Sigmoid colon (tissue), 7 donors: ENCODE results near the gene MMP25. TPM values are rescaled to one million over a fixed set of nuclear protein-coding genes. Genes with fewer than 3 reads are reported as not detected.
"Not testable (repeated sequence)": the region's sequence is repeated elsewhere in the genome, so short reads cannot be mapped to it uniquely, and the experiment has no call there.

Experiments used
- DNase-seq: peaks from one replicate; pipeline ENCODE4 v3.0.0-alpha.2; 2019
- H3K27ac ChIP-seq, 4 donors: fragments of 200-600 bp; sonication (generic); one replicate each; pipeline ENCODE4 v1.5.1; 2016 to 2019; ENCODE audit warnings: mild to moderate bottlenecking in 1 of 4
- H3K27me3 ChIP-seq, 3 donors: fragments of 200-600 bp; sonication (generic); one replicate each; pipeline ENCODE4 v1.5.1; 2019; ENCODE audit warnings: mild to moderate bottlenecking in 1 of 3
- H3K36me3 ChIP-seq, 4 donors: fragments of 200-600 bp; sonication (generic); one replicate each; pipeline ENCODE4 v1.5.1; 2016 to 2019
- H3K4me1 ChIP-seq, 4 donors: fragments of 200-600 bp; sonication (generic); one replicate each; pipeline ENCODE4 v1.5.1; 2017 to 2019
- H3K4me3 ChIP-seq, 4 donors: fragments of 200-600 bp; sonication (generic); one replicate each; pipeline ENCODE4 v1.5.1; 2017 to 2019; ENCODE audit warnings: mild to moderate bottlenecking in 2 of 4, moderate library complexity in 1 of 4
- H3K9me3 ChIP-seq, 4 donors: fragments of 200-600 bp in 3 of 4; sonication (generic) in 3 of 4; one replicate each; pipeline versions ENCODE4 v1.5.1 to v1.6.1; 2013 to 2019
- CTCF ChIP-seq, 4 experiments: fragments of 450-650 bp in 3 of 4; fragments of 200-600 bp in 1 of 4; IDR thresholded peaks; one replicate each; pipeline ENCODE4 v1.5.1; 2016 to 2019; ENCODE audit warnings: antibody characterized with exemption in 4 of 4, mild to moderate bottlenecking in 3 of 4, moderate library complexity in 2 of 4
- EP300 ChIP-seq, 4 donors: sonication (generic); formaldehyde crosslinking; IDR thresholded peaks; one replicate each; pipeline ENCODE4 v1.6.1; 2017; ENCODE audit warnings: antibody characterized with exemption in 4 of 4
- POLR2A ChIP-seq, 2 donors: fragments of 450-650 bp; IDR thresholded peaks; one replicate each; pipeline ENCODE4 v1.6.1; 2016; ENCODE audit warnings: antibody characterized with exemption in 2 of 2, mild to moderate bottlenecking in 2 of 2, moderate library complexity in 2 of 2
- POLR2AphosphoS5 ChIP-seq, 4 donors: sonication (generic); formaldehyde crosslinking; IDR thresholded peaks; one replicate each; pipeline ENCODE4 v1.6.1; 2017; ENCODE audit warnings: antibody characterized with exemption in 4 of 4
- WGBS, 2 donors: extraction: QIAGEN DNeasy Blood & Tissue Kit; methylation state at CpG; one replicate each; pipeline ENCODE4 v1.1.7; 2013; 5-methylcytosine and 5-hydroxymethylcytosine counted together
- intact Hi-C: fragments of 100-400 bp; cut with DNase I; formaldehyde crosslinking; loops from one replicate; pipeline ENCODE4 v1.15.1; 2023
- polyA plus RNA-seq, 3 donors: library from polyadenylated mRNA; stranded (reverse); fragments of 200-250 nt; gene quantifications; one replicate each; pipeline ENCODE4 v1.2.3, GENCODE V29; 2013
- total RNA-seq, 4 donors: library from RNA; depleted of rRNA; stranded (reverse); fragments of >200 nt; gene quantifications; one replicate each; pipeline ENCODE4 v1.1.0, GENCODE V29; 2016
- donor health status: healthy with polysubstance abuse.
- donor health status: Bipolar disorder and iron deficiency.
- donor health status: healthy.

Gene MMP25
- total and polyA plus RNA-seq, 7 donors, result under 0.01 to 3.7 (median 1.1) TPM; not detected in 1

GRCh38 chr16:3054965-3055733, 8.8 kb downstream of the MMP25 start:
- intact Hi-C loops, result no loop called here
- WGBS, 2 donors, result 71 to 82% methylated on average over 17 of the region's 17 CpGs
- H3K4me1 ChIP-seq, result peaks cover 0 to 22% (median 19%) of the 10 kb centered on the region in 4 donors
- H3K4me3 ChIP-seq, result no peak overlapping the region
- no peak for TF ChIP-seq CTCF (IDR thresholded peaks at IDR 0.05)
- TF ChIP-seq POLR2AphosphoS5 (IDR thresholded peaks at IDR 0.05), result no peak
- no peak for TF ChIP-seq POLR2A (IDR thresholded peaks at IDR 0.05)
- TF ChIP-seq EP300 (IDR thresholded peaks at IDR 0.05), result no peak
- H3K27ac ChIP-seq, result no peak overlapping the region
- DNase-seq, result no peak
- H3K27me3 ChIP-seq, result peaks cover 0 to 26% (median 2%) of the 10 kb centered on the region in 3 donors
- no peaks in the 10 kb centered on the region for H3K36me3 ChIP-seq
- no peaks in the 10 kb centered on the region for H3K9me3 ChIP-seq

GRCh38 chr16:3055734-3056115, 9.4 kb downstream of the MMP25 start:
- H3K9me3 ChIP-seq, H3K36me3 ChIP-seq, H3K27ac ChIP-seq, H3K4me3 ChIP-seq, DNase-seq, intact Hi-C loops: not testable (repeated sequence)
- Histone ChIP-seq H3K27me3 (peaks cover 0 to 21% (median 0%) of the 10 kb centered on the region in 3 donors), H3K4me1 (peaks cover 0 to 22% (median 19%) of the 10 kb centered on the region in 4 donors)
- 82 to 83% methylated on average over 9 of the region's 9 CpGs for WGBS, 2 donors

- Histone ChIP-seq H3K36me3 (no peaks in the 10 kb centered on the region), H3K27ac (no peak overlapping the region), H3K9me3 (no peaks in the 10 kb centered on the region), H3K27me3 (peaks cover 0 to 15% (median 0%) of the 10 kb centered on the region in 3 donors), H3K4me3 (no peak overlapping the region), H3K4me1 (peaks cover 0 to 22% (median 19%) of the 10 kb centered on the region in 4 donors)
- 82 to 92% methylated on average over 19 of the region's 19 CpGs for WGBS, 2 donors
- DNase-seq, result no peak
- intact Hi-C loops, result no loop called here
- TF ChIP-seq CTCF (IDR thresholded peaks at IDR 0.05) (no peak), POLR2A (IDR thresholded peaks at IDR 0.05) (no peak), EP300 (IDR thresholded peaks at IDR 0.05) (no peak), POLR2AphosphoS5 (IDR thresholded peaks at IDR 0.05) (no peak)
Measured at GRCh38 chr16:3056336-3057180, 10.2 kb downstream of the MMP25 start.

GRCh38 chr16:3057181-3058138, 11.1 kb downstream of the MMP25 start:
- Histone ChIP-seq H3K36me3 (no peaks in the 10 kb centered on the region), H3K27ac (no peak overlapping the region), H3K9me3 (no peaks in the 10 kb centered on the region), H3K4me3 (peak overlapping the region in 1 of 4 donors; percentile 91), H3K27me3 (peaks cover 0 to 12% (median 0%) of the 10 kb centered on the region in 3 donors), H3K4me1 (peaks cover 0 to 22% (median 19%) of the 10 kb centered on the region in 4 donors)
- DNase-seq, result no peak
- no peak for TF ChIP-seq POLR2A (IDR thresholded peaks at IDR 0.05)
- no peak for TF ChIP-seq EP300 (IDR thresholded peaks at IDR 0.05)
- TF ChIP-seq POLR2AphosphoS5 (IDR thresholded peaks at IDR 0.05), result no peak
- no peak for TF ChIP-seq CTCF (IDR thresholded peaks at IDR 0.05)
- WGBS, 2 donors, result 87 to 91% methylated on average over 22 of the region's 22 CpGs
- intact Hi-C loops, result loop anchor here (2.0 kb wide), 2 partner anchors 71 to 109 kb away; no protein-coding TSS in a partner anchor
